Naive B cell (primary cell): ENCODE measurements around the gene A2ML1. TPM values are rescaled to one million over a fixed set of nuclear protein-coding genes. Genes with fewer than 3 reads are reported as not detected.
"Not testable (repeated sequence)": the region's sequence is repeated elsewhere in the genome, so short reads cannot be mapped to it uniquely, and the experiment has no call there.

ENCODE experiments used
- ATAC-seq, 2 donors: fragments of 150-1000 bp; cut with Tn5 transposase; 2 replicates each; pipeline ENCODE4 v1.10.0; 2021; ENCODE audit warnings: low read depth in 2 of 2, mild to moderate bottlenecking in 2 of 2, moderate library complexity in 2 of 2
- DNase-seq: peaks from one replicate; pipeline ENCODE4 v3.0.0; 2022
- H3K27ac Mint-ChIP-seq, 6 donors: one replicate each; pipeline ENCODE4 v1.8.0; 2020 to 2022; ENCODE audit warnings: mild to moderate bottlenecking in 6 of 6, mixed read lengths in 6 of 6, moderate library complexity in 5 of 6, inconsistent platforms in 2 of 6
- H3K27me3 Mint-ChIP-seq, 3 donors: one replicate each; pipeline ENCODE4 v1.8.0; 2021 to 2022; ENCODE audit warnings: mixed read lengths in 3 of 3, mild to moderate bottlenecking in 1 of 3
- H3K36me3 Mint-ChIP-seq, 2 donors: one replicate each; pipeline ENCODE4 v1.8.0; 2020 to 2022; ENCODE audit warnings: mixed read lengths in 2 of 2, inconsistent platforms in 1 of 2, mild to moderate bottlenecking in 1 of 2
- H3K4me1 Mint-ChIP-seq, 3 donors: one replicate each; pipeline ENCODE4 v1.8.0; 2020 to 2022; ENCODE audit warnings: mixed read lengths in 3 of 3, inconsistent platforms in 1 of 3, mild to moderate bottlenecking in 1 of 3, moderate library complexity in 1 of 3
- H3K4me3 Mint-ChIP-seq, 8 donors: one replicate each; pipeline ENCODE4 v1.8.0; 2020 to 2022; ENCODE audit warnings: mild to moderate bottlenecking in 8 of 8, mixed read lengths in 8 of 8, moderate library complexity in 8 of 8, inconsistent platforms in 2 of 8
- H3K9me3 Mint-ChIP-seq, 7 donors: one replicate each; pipeline ENCODE4 v1.8.0; 2020 to 2022; ENCODE audit warnings: mixed read lengths in 7 of 7, mild to moderate bottlenecking in 5 of 7, inconsistent platforms in 2 of 7, moderate library complexity in 1 of 7
- polyA plus RNA-seq, 6 donors: library from polyadenylated mRNA; unstranded; fragments of 300-500 nt; fragmentation: Illumina TruSeq; gene quantifications; one replicate each; pipeline ENCODE4 v1.2.3, GENCODE V29; 2021; ENCODE audit warnings: low read depth in 6 of 6

The A2ML1 gene
- not detected for polyA plus RNA-seq

GRCh38 chr12:8822298-8822697 lies at the start of gene A2ML1:
TSS of gene A2ML1 (plus strand) at chr12:8822621. CDS start at chr12:8822652, 31 bp downstream.
- H3K9me3 Mint-ChIP-seq = peaks cover 0 to 16% (median 0%) of the 10 kb centered on the region in 7 donors
- no peaks in the 10 kb centered on the region for H3K36me3 Mint-ChIP-seq
- H3K4me3 Mint-ChIP-seq = peak within 1 kb of the TSS in 1 of 8 donors; percentile 75
- ATAC-seq = no peak
- DNase-seq = no peak
- peak within 1 kb of the TSS in 2 of 6 donors; percentile 5 to 74 for H3K27ac Mint-ChIP-seq
- H3K27me3 Mint-ChIP-seq = peaks cover 0 to 11% (median 6%) of the 10 kb centered on the region in 3 donors
- H3K4me1 Mint-ChIP-seq = no peaks in the 10 kb centered on the region

DNA sequence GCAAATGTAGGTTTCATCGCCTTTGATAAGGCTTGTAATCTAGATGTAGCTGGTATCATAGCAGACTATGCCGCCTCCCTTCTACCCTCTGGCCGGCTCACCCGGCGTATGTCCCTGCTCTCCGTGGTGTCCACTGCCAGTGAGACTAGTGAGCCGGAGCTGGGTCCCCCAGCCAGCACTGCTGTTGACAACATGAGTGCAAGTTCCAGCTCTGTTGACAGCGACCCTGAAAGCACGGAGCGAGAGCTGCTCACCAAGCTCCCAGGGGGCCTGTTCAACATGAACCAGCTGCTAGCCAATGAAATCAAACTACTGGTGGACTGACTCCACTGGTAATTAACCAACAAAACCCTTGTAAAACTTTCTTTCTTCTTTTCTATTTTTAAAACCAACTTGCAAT lies 49.0 kb upstream of the A2ML1 start:
- ATAC-seq = no peak
- no peaks in the 10 kb centered on the region for H3K27me3 Mint-ChIP-seq

DNA sequence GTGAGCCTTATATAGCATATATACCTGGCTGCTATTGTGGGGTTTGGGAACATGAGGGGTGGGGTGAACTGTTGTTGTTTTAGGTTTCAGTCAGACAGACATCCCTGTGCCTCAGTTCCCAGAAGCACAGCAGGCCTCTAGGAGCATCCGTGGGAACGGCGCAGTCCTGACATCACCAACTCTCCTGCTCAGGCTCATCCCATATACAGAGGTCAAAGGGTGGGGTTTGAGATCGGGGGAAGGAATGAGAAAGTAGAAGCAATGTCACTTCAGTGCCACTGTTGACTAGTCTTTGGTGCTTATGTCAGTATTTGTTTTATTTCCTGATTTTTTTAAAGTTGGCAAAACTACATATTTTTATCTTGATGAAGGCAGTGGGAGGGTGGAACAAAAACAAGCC lies 43.1 kb upstream of the A2ML1 start:
- Mint-ChIP-seq H3K27ac (peak overlapping the region in 1 of 6 donors; percentile 34), H3K4me3 (no peak overlapping the region), H3K9me3 (no peaks in the 10 kb centered on the region), H3K27me3 (no peaks in the 10 kb centered on the region), H3K4me1 (no peaks in the 10 kb centered on the region), H3K36me3 (peaks cover 0 to 36% of the 10 kb centered on the region in 2 donors)
- DNase-seq (no peak), ATAC-seq (no peak)

More for the DNA sequence above, 49.0 kb upstream of the A2ML1 start:
- Mint-ChIP-seq H3K4me3 (peak overlapping the region in 1 of 8 donors; percentile 25), H3K9me3 (no peaks in the 10 kb centered on the region), H3K36me3 (peaks cover 8 to 38% of the 10 kb centered on the region in 2 donors), H3K27ac (peak overlapping the region in 3 of 6 donors; percentile 44 to 79 (median 53)), H3K4me1 (peaks cover 0 to 9% (median 2%) of the 10 kb centered on the region in 3 donors)
- DNase-seq = no peak

DNA sequence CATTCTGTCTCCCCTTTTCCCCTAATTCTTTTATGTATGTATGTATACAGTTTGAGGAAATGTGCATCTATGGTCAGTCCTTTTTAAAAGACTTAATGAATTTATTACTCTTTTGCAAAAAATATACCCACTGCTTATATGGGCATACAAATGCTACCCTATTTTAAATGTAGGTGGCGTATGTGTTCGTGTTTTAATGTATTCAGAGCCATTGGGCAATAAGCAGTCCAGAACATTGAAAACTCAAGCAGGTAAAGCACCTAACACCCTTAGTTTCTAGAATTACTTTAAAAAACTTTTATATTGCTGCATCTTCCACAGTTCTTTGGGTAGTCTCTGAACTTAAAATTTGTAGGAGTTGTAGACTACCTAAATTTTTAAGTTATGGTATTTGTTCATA lies 42.6 kb upstream of the A2ML1 start:
- Mint-ChIP-seq H3K4me1 (no peaks in the 10 kb centered on the region), H3K4me3 (no peak overlapping the region), H3K27ac (no peak overlapping the region), H3K27me3 (no peaks in the 10 kb centered on the region), H3K9me3 (no peaks in the 10 kb centered on the region), H3K36me3 (peaks cover 0 to 32% of the 10 kb centered on the region in 2 donors)
- ATAC-seq = no peak
- DNase-seq = no peak

DNA sequence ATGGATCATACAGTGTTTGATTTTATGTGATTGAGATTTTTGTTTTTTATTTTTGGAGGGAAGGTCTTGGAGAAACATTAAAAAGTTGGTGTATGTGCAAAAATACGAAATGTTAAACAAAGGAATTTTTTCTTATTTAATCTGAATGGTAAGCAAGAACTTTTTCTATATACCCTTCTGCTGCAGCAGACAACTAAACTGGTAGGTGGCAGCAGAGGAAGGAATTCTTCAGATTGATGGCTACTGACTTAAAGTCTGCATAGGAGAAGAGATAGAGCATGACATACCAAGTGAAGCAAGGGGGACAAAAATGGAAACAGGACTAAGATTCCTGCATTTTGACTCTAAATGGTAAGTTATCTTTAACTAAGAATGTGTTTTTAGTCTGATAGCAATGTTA lies 42.0 kb upstream of the A2ML1 start:
- peaks cover 0 to 32% of the 10 kb centered on the region in 2 donors for H3K36me3 Mint-ChIP-seq
- H3K4me3 Mint-ChIP-seq = no peak overlapping the region
- no peaks in the 10 kb centered on the region for H3K4me1 Mint-ChIP-seq
- no peak for DNase-seq
- ATAC-seq = no peak
- H3K9me3 Mint-ChIP-seq = no peaks in the 10 kb centered on the region
- H3K27me3 Mint-ChIP-seq = no peaks in the 10 kb centered on the region
- H3K27ac Mint-ChIP-seq = peak overlapping the region in 1 of 6 donors; percentile 26

DNA sequence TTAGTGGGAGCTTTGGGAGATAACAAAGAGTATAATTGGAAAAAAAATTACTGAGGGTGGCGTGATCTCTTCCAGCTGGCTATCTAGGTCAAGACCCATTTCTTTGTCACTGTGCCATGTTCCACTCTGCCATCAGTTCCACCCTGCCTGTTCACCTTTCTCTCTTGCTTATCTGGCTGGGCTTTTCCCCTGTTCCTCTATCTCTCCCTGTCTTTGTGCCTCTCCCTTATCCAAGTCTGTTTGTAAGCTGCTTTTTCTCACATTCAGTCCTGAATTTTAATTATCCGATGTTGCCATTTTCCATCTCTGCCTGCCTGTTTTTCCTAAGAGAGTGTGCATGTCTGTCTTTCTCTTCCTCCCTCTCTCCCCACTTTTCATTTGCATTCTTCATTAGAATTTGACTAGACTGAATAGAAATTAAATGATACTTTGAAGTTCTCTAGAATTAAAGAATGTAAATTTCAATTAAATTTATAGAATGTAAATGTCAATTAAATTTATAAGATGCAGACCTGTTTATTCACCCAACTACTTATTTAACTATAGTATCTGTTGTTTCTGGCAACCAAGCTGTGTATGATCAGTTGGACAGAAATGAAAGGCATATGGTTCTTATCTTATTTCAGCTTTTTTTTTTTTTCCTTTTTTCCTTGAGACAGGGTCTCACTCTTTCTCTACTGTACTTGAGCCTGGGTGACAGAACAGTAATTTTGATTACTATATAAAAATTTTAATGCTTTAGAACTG lies 40.9 kb upstream of the A2ML1 start:
- Mint-ChIP-seq H3K27ac (peak overlapping the region in 2 of 6 donors; percentile 53 to 63), H3K36me3 (peaks cover 0 to 25% of the 10 kb centered on the region in 2 donors), H3K27me3 (no peaks in the 10 kb centered on the region), H3K4me1 (no peaks in the 10 kb centered on the region), H3K4me3 (no peak overlapping the region), H3K9me3 (no peaks in the 10 kb centered on the region)
- ATAC-seq (no peak), DNase-seq (no peak)

- peak overlapping the region in 1 of 6 donors; percentile 95 for H3K27ac Mint-ChIP-seq
- H3K36me3 Mint-ChIP-seq = peaks cover 0 to 10% of the 10 kb centered on the region in 2 donors
- no peak overlapping the region for H3K4me3 Mint-ChIP-seq
- H3K9me3 Mint-ChIP-seq = no peaks in the 10 kb centered on the region
- DNase-seq (no peak), ATAC-seq (no peak)
- H3K4me1 Mint-ChIP-seq = no peaks in the 10 kb centered on the region
- no peaks in the 10 kb centered on the region for H3K27me3 Mint-ChIP-seq
These were observed 38.0 kb upstream of the A2ML1 start for GRCh38 chr12:8784290-8784888.

DNA sequence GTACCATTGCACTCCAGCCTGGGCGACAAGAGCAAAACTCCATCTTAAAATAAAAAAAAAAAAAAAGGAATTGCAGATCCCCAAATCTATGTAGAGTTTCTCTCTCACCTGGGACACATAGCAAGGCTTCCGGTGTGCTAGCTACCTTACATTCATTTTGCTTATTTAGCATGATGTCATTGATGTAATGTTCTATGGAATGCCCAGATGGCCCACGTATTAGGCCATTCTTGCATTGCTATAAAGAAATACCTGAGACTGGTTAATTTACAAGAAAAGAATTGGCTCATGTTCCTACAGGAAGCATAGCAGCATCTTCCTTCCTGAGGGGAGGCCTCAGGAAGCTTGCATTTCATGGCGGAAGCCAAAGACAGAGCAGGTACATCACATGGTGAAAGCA lies 36.9 kb upstream of the A2ML1 start:
- no peak for ATAC-seq
- Mint-ChIP-seq H3K9me3 (no peaks in the 10 kb centered on the region), H3K4me3 (no peak overlapping the region), H3K36me3 (peaks cover 0 to 10% of the 10 kb centered on the region in 2 donors), H3K27me3 (no peaks in the 10 kb centered on the region), H3K4me1 (no peaks in the 10 kb centered on the region), H3K27ac (no peak overlapping the region)
- no peak for DNase-seq

GRCh38 chr12:8787206-8787605 lies 35.2 kb upstream of the A2ML1 start:
- not testable (repeated sequence) for H3K36me3 Mint-ChIP-seq, H3K27me3 Mint-ChIP-seq, H3K4me1 Mint-ChIP-seq, DNase-seq, H3K27ac Mint-ChIP-seq, H3K4me3 Mint-ChIP-seq, H3K9me3 Mint-ChIP-seq, ATAC-seq

DNA sequence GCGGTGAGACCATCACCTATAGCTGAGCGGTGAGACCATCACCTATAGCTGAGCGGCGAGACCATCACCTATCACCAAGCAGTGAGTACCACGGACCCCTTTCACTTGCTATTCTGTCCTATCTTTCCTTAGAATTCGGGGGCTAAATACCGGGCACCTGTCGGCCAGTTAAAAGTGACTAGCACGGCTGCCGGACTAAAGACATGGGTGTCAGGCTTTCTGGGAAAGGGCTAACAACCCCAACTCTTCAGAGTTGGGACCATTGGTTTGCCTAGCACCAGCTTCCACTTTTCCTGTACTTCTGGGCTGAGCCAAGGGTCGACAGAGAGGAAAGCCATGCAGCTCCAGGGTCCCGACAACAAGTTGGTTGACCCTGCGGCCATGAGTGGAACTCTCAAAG lies 33.7 kb upstream of the A2ML1 start:
- ATAC-seq, H3K9me3 Mint-ChIP-seq, DNase-seq, H3K4me1 Mint-ChIP-seq, H3K27ac Mint-ChIP-seq, H3K36me3 Mint-ChIP-seq, H3K27me3 Mint-ChIP-seq: not testable (repeated sequence)
- peak overlapping the region in 7 of 8 donors; percentile 41 to 88 (median 78) for H3K4me3 Mint-ChIP-seq

DNA sequence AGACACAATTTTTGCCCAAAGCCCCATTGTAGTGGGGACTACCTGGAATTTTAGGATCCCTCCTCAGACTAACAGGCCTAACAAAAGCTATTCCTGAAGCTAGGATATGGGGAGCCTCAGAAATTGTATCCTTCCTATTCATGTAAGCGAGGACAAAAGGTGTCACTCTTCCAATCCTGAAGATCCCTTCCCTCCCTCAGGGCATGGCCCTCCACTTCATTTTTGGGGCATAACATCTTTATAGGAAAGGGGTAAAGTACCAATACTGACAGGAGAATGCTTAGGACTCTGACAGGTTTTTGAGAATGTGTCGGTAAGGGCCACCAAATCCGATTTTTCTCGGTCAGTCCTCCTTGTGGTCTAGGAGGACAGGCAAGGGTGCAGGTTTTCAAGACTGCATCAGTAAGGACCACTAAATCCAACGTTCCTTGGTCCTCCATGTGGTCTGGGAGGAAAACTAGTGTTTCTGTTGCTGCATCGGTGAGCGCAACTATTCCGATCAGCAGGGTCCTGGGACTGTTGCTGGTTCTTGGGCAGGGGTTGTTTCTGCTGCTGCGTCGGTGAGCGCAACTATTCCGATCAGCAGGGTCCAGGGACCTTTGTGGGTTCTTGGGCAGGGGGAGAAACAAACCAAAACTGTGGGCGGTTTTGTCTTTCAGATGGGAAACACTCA lies 32.9 kb upstream of the A2ML1 start:
- not testable (repeated sequence) for H3K27me3 Mint-ChIP-seq, H3K4me1 Mint-ChIP-seq, ATAC-seq, H3K36me3 Mint-ChIP-seq, H3K9me3 Mint-ChIP-seq, DNase-seq
- Mint-ChIP-seq H3K4me3 (peak overlapping the region in 7 of 8 donors; percentile 2 to 88 (median 68)), H3K27ac (peak overlapping the region in 1 of 6 donors; percentile 16)

DNA sequence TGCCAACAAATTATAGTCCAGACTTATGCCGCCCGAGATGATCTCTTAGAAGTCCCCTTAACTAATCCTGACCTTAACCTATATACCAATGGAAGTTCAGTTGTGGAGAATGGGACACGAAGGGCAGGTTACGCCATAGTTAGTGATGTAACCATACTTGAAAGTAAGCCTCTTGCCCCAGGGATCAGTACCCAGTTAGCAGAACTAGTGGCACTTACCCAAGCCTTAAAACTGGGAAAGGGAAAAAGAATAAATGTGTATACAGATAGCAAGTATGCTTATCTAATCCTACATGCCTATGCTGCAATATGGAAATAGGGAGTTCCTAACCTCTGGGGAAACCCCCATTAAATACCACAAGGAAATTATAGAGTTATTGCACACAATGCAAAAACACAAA lies 29.2 kb upstream of the A2ML1 start:
- H3K9me3 Mint-ChIP-seq, H3K4me1 Mint-ChIP-seq, H3K27me3 Mint-ChIP-seq, DNase-seq, H3K27ac Mint-ChIP-seq, ATAC-seq, H3K4me3 Mint-ChIP-seq, H3K36me3 Mint-ChIP-seq: not testable (repeated sequence)

DNA sequence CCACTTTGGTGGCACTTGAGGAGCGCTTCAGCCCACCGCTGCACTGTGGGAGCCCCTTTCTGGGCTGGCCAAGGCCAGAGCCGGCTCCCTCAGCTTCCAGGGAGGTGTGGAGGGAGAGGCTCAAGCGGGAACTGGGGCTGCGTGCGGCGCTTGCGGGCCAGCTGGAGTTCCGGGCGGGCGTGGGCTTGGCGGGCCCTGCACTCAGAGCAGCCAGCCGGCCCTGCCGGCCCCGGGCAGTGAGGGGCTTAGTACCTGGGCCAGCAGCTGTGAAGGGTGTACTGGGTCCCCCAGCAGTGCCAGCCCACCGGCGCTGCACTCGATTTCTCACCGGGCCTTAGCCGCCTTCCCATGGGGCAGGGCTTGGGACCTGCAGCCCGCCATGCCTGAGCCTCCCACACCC lies 27.8 kb upstream of the A2ML1 start:
- not testable (repeated sequence) for ATAC-seq, H3K27ac Mint-ChIP-seq, H3K36me3 Mint-ChIP-seq, H3K4me3 Mint-ChIP-seq, H3K27me3 Mint-ChIP-seq, H3K9me3 Mint-ChIP-seq, DNase-seq, H3K4me1 Mint-ChIP-seq
